ENCODE measurements around the gene PARP6.

Gene PARP6

DNA sequence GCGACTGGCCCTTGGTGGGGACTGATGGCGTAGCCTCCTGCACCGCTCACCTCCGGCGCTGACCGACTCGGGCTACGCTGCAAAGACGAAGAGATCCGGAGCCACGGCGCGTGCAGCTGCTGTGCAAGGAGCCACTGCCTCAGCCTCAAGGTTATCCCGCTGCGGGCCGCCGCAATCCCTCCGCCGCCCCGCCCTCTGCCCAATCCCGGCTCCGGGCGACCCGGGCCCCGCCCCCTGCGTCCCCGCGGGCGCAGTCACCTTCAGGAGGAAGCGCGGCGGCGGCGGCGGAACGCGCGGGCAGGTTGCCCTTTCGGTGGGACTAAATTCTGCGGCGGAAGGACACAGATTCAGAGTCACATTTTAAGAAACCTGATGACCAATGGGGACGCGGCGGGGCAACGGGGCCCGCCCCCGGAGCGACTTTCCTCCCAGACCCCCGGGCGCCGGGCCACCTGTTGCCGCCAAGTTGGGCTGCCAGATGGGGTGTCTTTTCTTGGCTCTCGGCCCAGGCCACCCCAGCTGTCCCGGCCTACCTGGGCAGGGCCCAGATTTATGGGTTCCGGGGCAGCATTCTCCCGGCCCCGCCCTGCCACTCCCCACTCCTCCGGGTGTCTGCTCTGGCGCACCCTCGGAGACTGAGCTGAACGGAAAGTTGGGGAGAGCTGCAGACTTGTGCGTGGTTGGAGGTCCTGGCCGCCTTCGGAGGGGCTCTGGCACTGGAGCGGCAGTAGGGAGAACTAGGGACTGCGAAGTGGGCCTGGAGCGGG lies 41.1 kb downstream of the PARP6 start, which contains the start of gene PKM:
TSS of gene PKM (minus strand) at position 125 of the 767 bp plus-strand sequence. CDS start 12,093 bp downstream, outside the sequence.
- DNase-seq = peak; percentile 88

DNA sequence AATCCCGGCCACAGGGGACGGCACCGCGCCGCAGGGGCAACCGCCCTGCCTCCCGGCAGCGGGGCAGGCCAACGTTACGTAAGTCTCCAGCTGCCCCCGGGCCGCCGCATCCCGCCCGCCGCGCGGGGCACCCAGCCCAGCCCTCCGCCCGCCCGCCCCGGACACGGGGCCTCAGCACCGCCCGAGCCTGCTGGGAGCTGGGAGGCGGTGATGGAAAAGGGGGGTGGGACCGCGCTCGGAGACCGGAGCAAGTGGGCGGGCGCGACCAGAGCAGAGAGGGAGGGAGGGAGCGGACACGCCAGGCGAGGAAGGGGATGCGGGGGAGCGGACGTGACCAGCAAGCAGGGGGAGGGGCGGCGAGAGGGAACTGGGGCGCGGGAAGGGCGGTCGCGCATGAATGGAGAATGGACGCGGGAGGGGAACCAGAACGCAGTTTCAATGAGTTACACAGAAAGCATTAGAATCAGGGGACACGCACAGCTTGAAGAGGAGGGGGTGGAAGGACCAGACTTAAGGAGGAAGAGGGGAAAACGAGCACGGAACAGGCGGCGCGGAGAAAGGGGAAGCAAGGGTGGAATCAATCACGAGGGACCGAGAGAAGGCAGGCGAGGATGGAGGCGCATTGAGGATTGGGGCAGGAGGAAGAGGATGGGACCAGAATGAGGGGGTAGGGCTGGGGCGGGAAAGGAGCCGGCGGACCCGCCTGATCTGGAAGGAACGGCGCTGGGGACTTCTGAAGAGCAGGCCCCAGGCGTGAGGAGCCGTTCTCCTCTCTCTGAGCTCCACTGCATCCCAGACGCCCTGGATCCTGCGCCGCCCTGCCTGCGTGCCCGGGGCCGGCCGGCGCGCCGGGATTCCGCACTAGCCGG lies 41.9 kb downstream of the PARP6 start:
- peak; percentile 49 for DNase-seq

DNA sequence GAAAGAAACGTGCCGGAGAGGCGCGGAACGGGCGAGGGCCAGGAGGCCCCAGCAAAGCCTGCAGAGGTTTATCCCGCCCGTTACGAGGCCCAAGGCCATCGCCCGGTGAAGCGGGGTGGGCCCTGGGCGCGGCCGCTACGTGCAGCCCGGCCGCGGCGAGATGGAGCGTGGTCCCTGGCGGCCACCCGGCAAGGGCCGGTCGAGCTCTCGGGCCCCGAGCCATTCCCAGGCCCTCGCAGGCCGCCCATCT lies 42.5 kb downstream of the PARP6 start:
- no peak for DNase-seq

DNA sequence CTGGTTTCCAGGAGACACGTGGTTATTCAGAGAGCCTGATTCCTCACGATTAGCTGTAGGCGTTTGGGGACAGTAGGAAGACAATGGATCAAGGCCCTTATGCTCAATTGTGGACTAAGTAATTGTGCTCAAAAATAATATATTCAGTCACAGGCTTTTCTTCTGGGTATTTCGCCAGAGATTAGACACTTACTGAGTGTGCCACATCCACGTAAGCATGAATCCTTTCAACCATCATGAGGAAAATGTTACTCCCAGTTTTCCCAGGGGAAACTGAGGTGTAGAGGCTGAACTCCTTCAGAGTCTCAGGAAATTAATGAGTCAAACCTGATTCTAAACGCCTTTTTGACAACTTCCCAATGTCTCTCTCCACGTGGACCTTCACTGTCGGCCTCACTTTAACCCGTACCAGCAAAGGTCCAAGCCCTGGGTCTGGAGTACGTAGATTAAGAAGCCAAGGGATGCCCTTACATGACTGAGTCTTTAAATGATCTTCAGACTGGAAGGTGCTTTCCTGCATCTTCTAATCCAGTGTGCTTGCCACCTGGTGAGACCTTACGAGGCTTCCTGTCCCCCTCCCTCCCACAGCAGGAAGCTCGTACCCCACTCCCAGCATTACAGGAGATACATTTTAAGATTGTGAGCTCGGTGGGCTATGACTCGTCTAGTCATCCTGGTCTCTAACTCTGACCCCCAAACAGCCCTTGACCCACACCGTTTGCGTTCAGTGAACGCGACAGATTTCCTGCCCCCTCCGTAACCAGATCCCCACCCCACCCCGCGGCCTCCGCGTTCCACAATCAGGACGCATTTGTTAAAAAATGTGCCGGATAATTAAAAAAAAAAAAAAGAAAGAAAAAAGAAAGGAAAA lies 43.0 kb downstream of the PARP6 start:
- peak; percentile 28 for DNase-seq

DNA sequence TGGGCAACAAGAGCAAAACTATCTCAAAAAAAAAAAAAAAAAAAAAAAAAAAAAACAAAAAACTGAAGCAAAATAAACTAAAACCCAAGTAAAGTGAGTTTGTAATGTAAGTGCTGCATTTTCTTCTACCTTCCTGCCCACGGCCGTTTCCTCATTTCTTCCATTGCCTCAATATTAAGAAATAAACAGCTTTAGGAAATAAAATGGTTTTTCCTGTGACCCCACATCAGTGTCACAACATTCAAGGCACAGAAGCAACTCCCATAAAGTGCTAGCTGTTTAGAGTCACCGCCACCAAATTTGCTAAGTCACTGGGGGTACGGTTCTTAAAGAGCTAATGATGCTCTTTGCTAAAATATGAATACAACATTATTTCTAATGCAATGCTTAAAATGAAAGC lies 44.6 kb downstream of the PARP6 start:
- DNase-seq = no peak

DNA sequence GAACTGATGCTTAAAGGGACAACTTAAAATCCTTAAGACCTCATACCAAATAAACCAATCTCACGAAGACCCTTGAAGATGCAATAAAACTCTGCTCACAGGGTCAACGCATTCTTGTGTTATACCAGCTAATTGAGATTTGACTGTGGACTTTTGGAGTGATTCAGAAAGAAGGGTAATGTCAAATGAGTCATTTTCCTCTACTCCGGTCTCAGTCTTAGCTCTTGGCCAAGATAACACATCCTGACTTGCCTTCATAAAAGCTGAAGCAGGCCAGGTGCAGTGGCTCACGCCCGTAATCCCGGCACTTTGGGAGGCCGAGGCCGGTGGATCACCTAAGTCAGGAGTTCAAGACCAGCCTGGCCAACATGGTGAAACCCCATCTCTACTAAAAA lies 45.2 kb downstream of the PARP6 start:
- no peak for DNase-seq

DNA sequence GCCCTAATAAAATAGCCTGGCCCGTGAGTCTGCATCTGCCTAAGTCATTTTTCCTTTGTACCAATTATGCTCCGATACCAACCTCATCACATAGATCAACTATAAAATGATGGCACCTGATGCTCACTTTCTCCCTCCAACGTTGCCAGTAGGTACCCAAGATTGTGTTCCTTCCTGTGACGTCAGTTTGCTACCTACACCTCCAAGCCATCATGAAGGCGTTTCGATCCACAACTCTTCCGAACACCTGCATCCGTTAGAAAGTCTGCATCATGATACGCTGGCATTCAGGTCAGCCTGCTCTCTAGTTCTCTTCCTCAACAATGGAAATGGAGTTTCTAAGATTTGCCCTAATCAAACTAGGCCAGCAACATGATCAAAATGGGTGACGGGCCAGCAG lies 49.1 kb downstream of the PARP6 start:
- DNase-seq = no peak

DNA sequence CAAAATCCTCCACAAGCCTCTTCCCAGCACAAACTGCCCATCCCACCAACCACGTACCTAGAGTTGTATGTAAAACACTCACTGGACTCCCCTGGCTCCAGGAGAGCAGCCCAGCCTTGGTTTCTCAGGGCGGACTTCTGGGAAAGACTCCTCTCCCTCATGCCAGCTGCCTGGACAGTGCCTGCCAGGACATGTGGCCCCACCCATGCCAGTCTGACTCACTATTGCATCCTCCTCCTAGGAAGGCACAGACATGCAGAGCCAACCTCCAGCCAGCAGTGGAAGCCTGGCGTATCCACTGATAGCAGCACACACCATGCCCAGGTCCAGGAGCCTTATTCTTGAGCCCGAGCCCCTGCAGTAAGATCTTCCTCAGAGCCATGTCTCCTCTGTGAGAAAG lies 50.0 kb downstream of the PARP6 start:
- no peak for DNase-seq

DNA sequence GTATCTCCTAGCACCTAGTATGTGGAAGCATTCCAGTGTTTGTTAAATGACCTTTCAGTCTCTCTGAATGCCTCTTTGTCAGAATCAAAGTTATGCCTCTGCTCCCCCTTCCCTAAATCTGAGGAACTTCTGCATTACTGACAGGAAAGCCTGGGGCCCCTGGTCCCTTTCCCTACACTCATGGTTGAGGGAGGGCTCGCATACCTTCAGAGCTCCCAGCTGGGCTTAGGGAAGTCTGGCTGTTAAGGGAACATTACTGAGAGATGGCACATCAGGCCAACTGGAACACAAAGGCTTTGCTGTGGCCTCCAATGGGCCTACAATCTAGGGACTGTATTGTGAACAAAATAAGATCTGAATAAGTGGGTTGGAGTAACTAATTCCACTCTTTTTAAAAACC lies 51.7 kb downstream of the PARP6 start:
- no peak for DNase-seq

DNA sequence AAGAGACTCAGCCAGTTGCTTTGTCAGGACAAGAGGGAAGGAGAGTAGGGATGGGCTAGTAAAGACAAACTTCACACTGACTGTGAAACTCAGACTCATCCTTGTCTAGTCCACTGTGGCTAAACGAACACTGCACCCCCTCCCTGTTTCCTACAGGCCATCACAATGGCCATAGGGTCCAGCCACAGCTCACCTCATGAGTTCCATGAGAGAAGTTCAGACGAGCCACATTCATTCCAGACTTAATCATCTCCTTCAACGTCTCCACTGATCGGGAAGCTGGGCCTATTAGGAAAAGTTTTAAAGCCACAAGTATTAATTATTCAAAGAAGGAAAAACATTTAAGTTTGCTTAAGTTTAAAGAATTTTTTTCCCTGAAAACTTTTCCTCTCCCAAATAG lies 55.1 kb downstream of the PARP6 start:
- no peak for DNase-seq

DNA sequence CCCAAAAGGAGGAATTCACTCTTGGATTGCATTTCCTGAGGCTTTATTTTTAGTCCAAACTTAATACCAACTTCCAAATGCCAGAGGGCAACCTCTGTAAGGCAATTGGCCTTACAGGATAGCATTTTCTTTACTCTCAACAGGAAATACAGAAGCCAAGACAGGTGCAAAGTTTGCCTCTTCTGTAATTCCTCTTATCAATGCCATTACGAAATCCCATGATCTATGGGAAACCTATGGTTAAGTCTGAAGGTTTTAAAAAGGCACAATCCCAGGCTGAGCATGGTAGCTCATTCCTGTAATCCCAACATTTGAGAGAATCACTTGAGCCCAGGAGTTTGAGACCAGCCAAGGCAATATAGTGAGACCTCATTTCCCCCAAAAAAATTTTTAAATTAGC lies 56.3 kb downstream of the PARP6 start:
- DNase-seq = no peak

DNA sequence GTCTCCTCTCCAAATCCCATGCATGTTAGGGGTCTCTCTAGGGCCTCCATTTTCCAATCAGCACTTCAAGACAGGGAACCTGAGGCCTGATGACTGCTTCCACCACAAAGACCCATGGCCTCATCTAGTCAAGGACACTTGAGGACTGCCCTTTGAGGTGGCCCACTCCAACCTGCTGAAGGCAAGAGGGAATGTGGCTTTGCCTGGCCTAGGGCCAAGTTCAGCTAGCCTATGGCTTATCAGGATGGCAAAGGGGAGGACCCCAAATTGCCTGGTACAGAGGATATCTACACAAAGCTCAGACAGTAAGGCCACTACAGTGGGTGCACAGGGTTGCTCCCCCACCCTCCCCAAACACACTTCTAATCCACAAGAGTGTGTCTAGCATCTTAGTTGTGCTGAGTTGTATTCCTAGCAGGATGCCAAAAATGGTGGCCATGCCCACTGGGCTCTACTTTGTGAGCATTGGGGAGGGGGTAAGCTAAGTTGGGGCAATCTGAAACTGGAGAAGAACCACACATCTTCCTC lies 64.7 kb downstream of the PARP6 start:
- DNase-seq = no peak

DNA sequence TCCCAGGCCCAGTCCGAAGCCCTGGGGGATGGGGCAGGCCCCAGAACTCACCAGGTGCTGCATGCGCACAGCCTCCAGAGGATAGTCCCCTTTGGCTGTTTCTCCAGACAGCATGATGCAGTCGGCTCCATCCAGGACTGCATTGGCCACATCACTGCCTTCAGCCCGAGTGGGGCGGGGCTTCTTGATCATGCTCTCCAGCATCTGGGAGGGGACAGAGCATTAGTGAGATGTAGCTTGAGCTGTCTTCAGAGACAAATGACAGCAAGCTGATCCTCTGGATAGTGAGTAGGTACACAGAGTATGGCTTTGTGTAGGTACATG lies 65.7 kb downstream of the PARP6 start:
- DNase-seq = no peak

DNA sequence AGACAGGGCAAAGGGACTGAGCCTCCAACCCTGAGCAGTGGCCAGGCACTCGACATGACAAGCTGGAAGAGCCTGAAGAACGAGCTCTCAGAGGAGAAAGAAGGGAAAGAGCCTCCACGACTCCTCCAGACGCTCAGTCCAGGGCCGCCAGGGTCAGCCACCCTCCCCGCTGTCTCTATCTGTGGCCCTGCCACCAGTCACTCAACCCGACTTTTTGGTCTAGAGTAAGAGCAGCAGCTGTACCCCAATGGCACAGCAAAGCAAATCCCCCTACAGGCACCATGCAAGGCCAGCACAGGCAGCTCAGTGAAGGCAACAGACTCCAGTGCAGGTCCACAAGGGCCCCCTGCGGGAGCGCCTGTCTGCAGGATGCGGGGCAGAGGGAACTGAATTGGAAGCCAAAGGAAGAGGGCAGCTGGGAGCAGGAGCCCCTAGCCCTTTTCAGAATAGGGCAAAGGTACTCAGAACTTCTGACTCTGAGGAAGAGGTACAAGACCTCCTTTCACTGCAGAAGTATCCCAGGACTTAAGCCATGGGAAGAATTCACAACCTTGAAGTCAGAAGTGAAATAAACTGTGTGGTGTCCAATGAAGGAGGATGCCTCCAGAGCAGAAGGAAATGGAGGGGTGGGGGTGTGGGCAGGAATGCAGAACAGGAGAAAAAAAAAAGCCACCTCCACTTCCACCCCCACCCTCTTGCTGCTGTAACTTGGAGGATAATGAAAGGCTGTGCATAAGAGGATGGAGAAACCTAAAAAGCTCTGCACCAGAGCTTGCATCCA lies 66.3 kb downstream of the PARP6 start:
- DNase-seq = no peak

DNA sequence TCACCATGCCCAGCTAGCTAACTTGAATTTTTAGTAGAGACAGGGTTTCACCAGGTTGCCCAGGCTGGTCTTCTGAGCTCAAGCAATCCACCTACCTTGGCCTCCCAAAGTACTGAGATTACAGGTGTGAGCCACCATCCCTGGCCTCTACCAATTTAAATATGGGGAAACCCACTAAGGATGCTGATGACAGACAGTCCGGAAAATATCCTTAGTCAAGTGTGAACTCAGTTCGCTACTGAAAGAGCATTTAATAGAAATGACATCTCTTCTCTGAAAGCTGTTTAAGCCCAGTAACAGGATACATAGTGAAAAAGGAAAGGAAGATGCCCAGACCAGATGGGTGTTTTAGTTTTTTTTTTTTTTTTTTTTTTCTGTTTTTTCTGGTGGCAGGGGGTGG lies 67.1 kb downstream of the PARP6 start:
- no peak for DNase-seq

DNA sequence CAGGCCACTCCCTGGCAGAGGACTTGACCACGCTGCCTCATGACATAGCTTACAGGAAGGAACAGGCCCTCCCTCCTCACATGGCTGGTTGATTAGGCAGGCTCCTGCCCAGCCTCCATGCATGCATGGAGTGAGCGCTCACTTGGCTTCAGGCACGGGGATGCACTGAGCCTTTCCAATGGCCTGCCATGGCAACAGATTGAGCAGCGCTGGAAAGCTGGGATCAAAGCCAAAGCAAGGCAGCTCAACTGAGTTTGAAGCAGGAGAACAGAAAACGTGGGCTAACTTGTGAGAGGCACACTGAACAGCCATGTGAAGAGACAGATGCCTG lies 68.9 kb downstream of the PARP6 start:
- no peak for DNase-seq

DNA sequence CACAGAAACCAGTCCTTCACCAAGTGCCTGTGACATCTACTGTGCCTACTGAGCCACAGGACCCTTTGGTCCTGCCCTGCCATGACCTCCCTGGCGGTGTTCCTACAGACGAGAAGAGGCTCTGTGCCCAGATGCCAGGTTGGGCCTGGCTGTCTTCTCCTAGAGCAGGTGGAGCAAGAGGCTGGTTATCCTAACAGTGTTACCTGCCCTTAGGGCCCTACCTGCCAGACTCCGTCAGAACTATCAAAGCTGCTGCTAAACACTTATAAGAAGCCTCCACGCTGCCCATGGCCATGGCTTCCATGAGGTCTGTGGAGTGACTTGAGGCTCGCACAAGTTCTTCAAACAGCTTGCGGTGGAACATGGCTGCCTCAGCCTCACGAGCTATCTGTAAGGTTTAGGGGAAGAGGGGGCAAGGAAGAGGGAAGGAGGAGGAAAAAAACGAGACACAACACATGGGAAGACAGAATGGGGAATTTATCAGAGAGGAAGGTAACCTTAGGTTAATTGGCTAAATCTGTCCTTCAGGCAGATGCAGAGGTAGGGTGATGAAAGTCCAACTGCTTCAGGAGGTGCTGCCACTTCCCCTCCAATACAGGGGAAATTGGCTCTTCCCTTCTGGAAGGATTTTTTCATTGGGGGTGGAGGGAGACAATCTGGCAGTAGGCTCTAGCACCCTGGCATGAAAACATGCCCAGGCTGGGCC lies 69.4 kb downstream of the PARP6 start:
- DNase-seq = no peak

DNA sequence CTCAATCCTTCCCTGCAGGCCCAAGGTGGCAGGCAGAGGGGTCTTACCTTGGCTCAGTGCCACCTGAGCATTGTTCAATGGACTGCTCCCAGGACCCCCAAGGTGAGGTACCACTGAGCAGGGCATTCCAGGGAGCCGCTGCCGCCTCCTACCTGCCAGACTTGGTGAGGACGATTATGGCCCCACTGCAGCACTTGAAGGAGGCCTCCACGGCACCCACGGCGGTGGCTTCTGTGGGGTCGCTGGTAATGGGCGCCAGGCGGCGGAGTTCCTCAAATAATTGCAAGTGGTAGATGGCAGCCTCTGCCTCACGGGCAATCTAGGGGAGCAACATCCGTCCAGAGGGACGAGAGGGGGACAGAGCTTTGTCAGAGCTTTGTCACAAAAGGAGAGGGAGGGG lies 70.1 kb downstream of the PARP6 start:
- no peak for DNase-seq

DNA sequence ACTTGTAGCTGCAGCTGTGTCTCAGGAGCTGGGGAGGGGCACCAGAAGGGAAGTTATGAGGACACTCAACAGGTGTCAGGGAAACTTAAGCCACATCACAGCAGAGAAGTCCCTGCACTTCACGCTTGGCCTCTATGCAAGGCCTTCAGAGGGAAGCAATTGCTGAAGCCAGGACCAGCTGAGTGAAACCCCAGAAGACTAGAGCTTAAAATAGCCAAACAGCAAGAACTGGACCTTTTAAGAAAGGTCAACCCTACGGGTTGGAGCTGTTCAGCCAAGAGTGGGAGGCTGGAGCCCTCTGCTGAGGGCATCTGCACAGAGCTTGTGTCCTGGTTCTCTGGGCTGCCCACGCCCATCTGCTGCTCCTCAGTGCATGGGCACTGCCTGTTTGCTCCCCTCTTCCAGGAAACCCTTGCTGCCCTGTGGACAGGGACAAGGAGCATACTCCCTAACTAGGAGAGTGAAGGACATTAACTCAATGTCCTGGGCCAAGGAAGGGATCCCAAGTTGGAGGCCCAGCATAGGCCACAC lies 70.9 kb downstream of the PARP6 start:
- no peak for DNase-seq

DNA sequence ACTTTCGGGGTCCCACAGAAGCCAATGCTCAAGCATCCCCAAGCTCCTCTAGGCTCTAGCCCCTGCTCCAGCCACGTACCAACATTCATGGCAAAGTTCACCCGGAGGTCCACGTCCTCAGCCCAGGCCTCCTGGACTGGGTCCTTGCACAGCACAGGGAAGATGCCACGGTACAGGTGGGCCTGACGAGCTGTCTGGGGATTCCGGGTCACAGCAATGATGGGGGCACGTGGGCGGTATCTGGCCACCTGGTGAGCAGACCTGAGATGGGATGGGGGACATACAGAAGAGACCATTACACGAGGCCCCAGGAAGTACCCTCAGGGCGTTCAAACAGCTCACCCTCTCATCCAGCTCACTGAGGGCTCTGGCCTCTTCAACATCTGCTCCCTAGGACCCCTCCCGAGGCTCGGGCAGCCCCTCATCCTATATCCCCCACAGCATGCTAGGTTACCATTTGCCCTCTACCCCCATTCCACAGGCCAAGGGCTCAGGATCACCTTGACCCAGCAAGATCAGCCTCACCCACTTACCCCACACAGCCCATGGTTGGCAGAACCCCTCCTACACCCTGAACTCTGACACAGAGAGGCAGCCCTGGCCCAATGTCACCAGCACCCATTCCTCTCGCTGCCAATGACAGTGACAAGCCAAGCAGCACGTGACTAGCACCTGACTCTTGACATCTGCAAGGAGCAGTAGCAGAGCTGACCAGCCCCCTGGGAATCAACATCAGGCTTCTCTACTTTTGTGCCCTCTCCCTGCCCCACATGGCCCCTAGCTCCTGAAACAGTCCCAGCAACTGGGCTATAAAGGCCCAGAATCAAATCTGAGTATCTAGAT lies 71.7 kb downstream of the PARP6 start:
- no peak for DNase-seq

DNA sequence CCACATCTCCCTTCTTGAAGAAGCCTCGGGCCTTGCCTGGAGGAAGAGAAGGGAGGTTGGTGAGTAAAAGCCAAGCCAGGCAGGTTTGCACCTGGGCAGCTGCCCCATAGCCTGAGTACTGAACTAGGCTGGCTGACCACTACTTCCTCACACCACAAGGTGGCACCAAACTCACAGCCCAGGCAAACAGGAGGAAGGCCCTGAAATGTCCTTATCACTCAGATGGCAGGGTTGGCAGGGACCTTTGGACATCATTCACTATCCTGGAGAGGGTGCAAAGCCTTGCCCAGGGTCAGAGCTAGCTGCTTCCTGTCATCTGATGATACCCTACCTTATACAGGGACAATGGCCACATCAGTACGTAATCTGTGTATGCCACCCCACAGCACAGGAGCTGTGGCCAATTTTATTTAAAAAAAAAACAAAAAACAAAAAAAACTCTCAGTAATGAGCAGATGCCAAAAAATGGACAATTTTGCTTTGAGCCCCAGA lies 72.6 kb downstream of the PARP6 start:
- DNase-seq = peak; percentile 62
